HepG2 (cell line): ENCODE measurements around the gene CTSZ. TPM values are rescaled to one million over a fixed set of nuclear protein-coding genes. Genes with fewer than 3 reads are reported as not detected.
A peak's percentile ranks its signal among the peaks of the same experiment; 100 is the strongest.

Experiments used
- ATRX ChIP-seq: sonication (generic); formaldehyde crosslinking; IDR thresholded peaks from 2 replicates; pipeline ENCODE4 v1.4.0; 2020; ENCODE audit warnings: missing genetic modification reagents, borderline replicate concordance
- CBX1 ChIP-seq: IDR thresholded peaks from one replicate; pipeline ENCODE4 v1.6.1; 2016; ENCODE audit warnings: antibody characterized with exemption, low read depth
- CEBPG ChIP-seq: IDR thresholded peaks from 2 replicates; pipeline ENCODE4 v1.6.1; 2016
- EHMT2 ChIP-seq: fragments of 200-600 bp; sonication (generic); IDR thresholded peaks from 2 replicates; pipeline ENCODE4 v1.7.0; 2017; ENCODE audit warnings: antibody characterized with exemption, low read depth, low read length, borderline replicate concordance
- ELK4 ChIP-seq: sonication (generic); formaldehyde crosslinking; IDR thresholded peaks from 2 replicates; pipeline ENCODE4 v1.9.0; 2021; ENCODE audit warnings: missing genetic modification reagents, borderline replicate concordance
- GFI1 ChIP-seq: sonication (generic); formaldehyde crosslinking; IDR thresholded peaks from 2 replicates; pipeline ENCODE4 v1.5.0; 2020; ENCODE audit warnings: missing genetic modification reagents, mild to moderate bottlenecking, borderline replicate concordance
- HNF1B ChIP-seq: sonication (generic); formaldehyde crosslinking; IDR thresholded peaks from 2 replicates; pipeline ENCODE4 v1.5.1; 2020; ENCODE audit warnings: mild to moderate bottlenecking, moderate library complexity, missing genetic modification reagents
- KDM1A ChIP-seq: IDR thresholded peaks from 2 replicates; pipeline ENCODE4 v1.6.1; 2016; ENCODE audit warnings: missing compliant biosample characterization
- MBNL3 ChIP-seq: fragments of 250-450 bp; sonication (Bioruptor Pico); conservative IDR thresholded peaks from 2 replicates; pipeline ENCODE4 v1.8.0; 2022; ENCODE audit warnings: mild to moderate bottlenecking, inconsistent platforms
- MTERF4 ChIP-seq: sonication (generic); formaldehyde crosslinking; IDR thresholded peaks from 2 replicates; pipeline ENCODE4 v1.8.0; 2023; ENCODE audit warnings: mild to moderate bottlenecking, missing genetic modification reagents
- SP4 ChIP-seq: sonication (generic); formaldehyde crosslinking; IDR thresholded peaks from 2 replicates; pipeline ENCODE4 v1.8.1; 2023; ENCODE audit warnings: mild to moderate bottlenecking, missing genetic modification reagents
- STAG1 ChIP-seq: sonication (generic); formaldehyde crosslinking; IDR thresholded peaks from 2 replicates; pipeline ENCODE4 v1.4.0; 2020; ENCODE audit warnings: missing genetic modification reagents
- YEATS2 ChIP-seq: sonication (generic); formaldehyde crosslinking; IDR thresholded peaks from 2 replicates; pipeline ENCODE4 v1.4.0; 2020; ENCODE audit warnings: missing genetic modification reagents, borderline replicate concordance
- ZBTB7B ChIP-seq: sonication (generic); formaldehyde crosslinking; IDR thresholded peaks from 2 replicates; pipeline ENCODE4 v1.4.0; 2020; ENCODE audit warnings: missing genetic modification reagents
- ZFP36 ChIP-seq: fragments of 150-350 bp; IDR thresholded peaks from 2 replicates; pipeline ENCODE4 v1.6.1; 2018; ENCODE audit warnings: borderline replicate concordance, low read length, low read depth; ENCODE audit not compliant: partially characterized antibody
- ZNF10 ChIP-seq: sonication (generic); formaldehyde crosslinking; IDR thresholded peaks from 2 replicates; pipeline ENCODE4 v1.4.0; 2020; ENCODE audit warnings: mild to moderate bottlenecking, low read depth, missing genetic modification reagents, borderline replicate concordance
- ZNF276 ChIP-seq: sonication (generic); formaldehyde crosslinking; IDR thresholded peaks from 2 replicates; pipeline ENCODE4 v1.4.0; 2020; ENCODE audit warnings: mild to moderate bottlenecking, low read depth, missing genetic modification reagents
- ZNF331 ChIP-seq: sonication (generic); formaldehyde crosslinking; IDR thresholded peaks from 2 replicates; pipeline ENCODE4 v1.4.0; 2020; ENCODE audit warnings: missing genetic modification reagents
- ZNF337 ChIP-seq: sonication (generic); formaldehyde crosslinking; IDR thresholded peaks from 2 replicates; pipeline ENCODE4 v1.5.1; 2020; ENCODE audit warnings: missing genetic modification reagents, low read depth, mild to moderate bottlenecking, borderline replicate concordance
- ZNF431 ChIP-seq: sonication (generic); formaldehyde crosslinking; IDR thresholded peaks from 2 replicates; pipeline ENCODE4 v1.9.0; 2022; ENCODE audit warnings: missing genetic modification reagents, low read depth, mild to moderate bottlenecking, borderline replicate concordance
- ZNF569 ChIP-seq: sonication (generic); formaldehyde crosslinking; IDR thresholded peaks from 2 replicates; pipeline ENCODE4 v1.5.0; 2020; ENCODE audit warnings: mild to moderate bottlenecking, missing genetic modification reagents, moderate library complexity, borderline replicate concordance
- ZNF639 ChIP-seq: conservative IDR thresholded peaks from 2 replicates; pipeline ENCODE4 v1.6.1; 2018; ENCODE audit warnings: missing genetic modification reagents
- polyA plus RNA-seq, 8 experiments: library from polyadenylated mRNA; depleted of rRNA in 3 of 8; stranded (reverse) in 7 of 8; unstranded in 1 of 8; fragments of >200 nt; fragmentation: Illumina TruSeq in 4 of 8; extraction: Trizol in 4 of 8; gene quantifications; 2 replicates each; pipeline versions ENCODE4 v1.2.1 to v1.2.3, GENCODE V29; 2011 to 2016; ENCODE audit warnings: low read depth in 4 of 8, missing spikeins in 1 of 8, mixed read lengths in 1 of 8; ENCODE audit not compliant: insufficient read depth in 1 of 8
- total RNA-seq, 5 experiments: library from RNA; depleted of rRNA; stranded (reverse); fragments of >200 nt; fragmentation: Illumina TruSeq; extraction: Trizol; gene quantifications; 2 replicates each; pipeline ENCODE4 v1.2.3, GENCODE V29; 2016; ENCODE audit warnings: low read depth in 1 of 5

CTSZ gene
- total and polyA plus RNA-seq, 2 of the 13 experiments (the other 11 are each of a cell fraction or from before 2014, with no cell fraction given), result 0.33 TPM; not detected in 1

- no peak for TF ChIP-seq ZNF639 (CRISPR knock-in tag)
- TF ChIP-seq ZNF10 (CRISPR knock-in tag), result no peak
- no peak for TF ChIP-seq ZNF276
- no peak for TF ChIP-seq ZNF337
- no peak for TF ChIP-seq MBNL3 (CRISPR knock-in tag)
- peak; percentile 58; the same call in 1 of the 2 replicates for TF ChIP-seq ZNF331 (CRISPR knock-in tag)
- TF ChIP-seq STAG1 (CRISPR knock-in tag), result no peak
- TF ChIP-seq CEBPG, result peak; percentile 84
- no peak for TF ChIP-seq ZNF569 (CRISPR knock-in tag)
- TF ChIP-seq KDM1A (CRISPR knock-in tag), result peak; percentile 43; the same call in 1 of the 2 replicates
- TF ChIP-seq YEATS2 (CRISPR knock-in tag), result no peak; the same call in 1 of the 2 replicates
- TF ChIP-seq ZNF431 (CRISPR knock-in tag), result no peak
- no peak for TF ChIP-seq GFI1 (CRISPR knock-in tag)
- peak; percentile 98 for TF ChIP-seq HNF1B (CRISPR knock-in tag)
- TF ChIP-seq ELK4, result no peak
- no peak for TF ChIP-seq SP4 (CRISPR knock-in tag)
- peak; percentile 96 for TF ChIP-seq ZBTB7B (CRISPR knock-in tag)
- TF ChIP-seq CBX1, result peak; percentile 38
- TF ChIP-seq EHMT2, result no peak; the same call in 1 of the 2 replicates
- TF ChIP-seq ATRX (CRISPR knock-in tag), result no peak
- TF ChIP-seq MTERF4 (CRISPR knock-in tag), result no peak
- TF ChIP-seq ZFP36, result no peak
These were observed 11.4 kb downstream of the CTSZ start (continued) for GRCh38 chr20:58995461-58996225.
